Naive thymus-derived CD4-positive, alpha-beta T cell (primary cell): ENCODE measurements around the gene ARHGAP42. TPM values are rescaled to one million over a fixed set of nuclear protein-coding genes. Genes with fewer than 3 reads are reported as not detected.

Experiments used
- ATAC-seq: fragments of 150-1000 bp; cut with Tn5 transposase; 2 replicates; pipeline ENCODE4 v1.10.0; 2021; ENCODE audit warnings: mild to moderate bottlenecking, moderate library complexity
- CTCF ChIA-PET: fragments of 350-600 bp; sonication (Branson Sonifier 250); formaldehyde crosslinking; loops from one replicate; lab custom pipeline; 2021; ENCODE audit warnings: antibody characterized with exemption; lab: Charles Lee
- POLR2A ChIA-PET: fragments of 350-600 bp; sonication (Branson Sonifier 250); formaldehyde crosslinking; loops from one replicate; lab custom pipeline; 2021; ENCODE audit warnings: antibody characterized with exemption, inconsistent platforms; lab: Charles Lee
- DNase-seq, 9 donors: peaks; one replicate each; pipeline versions ENCODE4 v3.0.0 to v3.0.0-alpha.2; 2020 to 2022; ENCODE audit warnings: mixed read lengths in 1 of 9
- H3K27ac ChIP-seq: one replicate; pipeline ENCODE4 v1.7.0; 2013; ENCODE audit warnings: mild to moderate bottlenecking, low read depth, low read length, moderate library complexity
- H3K27me3 ChIP-seq, 2 donors: one replicate each; pipeline ENCODE4 v1.7.0; 2013; ENCODE audit warnings: low read length in 2 of 2, mild to moderate bottlenecking in 2 of 2, moderate library complexity in 2 of 2; ENCODE audit not compliant: control insufficient read depth in 2 of 2, insufficient read depth in 2 of 2
- H3K36me3 ChIP-seq, 3 experiments: 1 replicate in 2 of 3; 2 replicates in 1 of 3; pipeline ENCODE4 v1.7.0; 2013; ENCODE audit warnings: low read length in 3 of 3, mild to moderate bottlenecking in 3 of 3, moderate library complexity in 1 of 3; ENCODE audit not compliant: insufficient read depth in 3 of 3, control insufficient read depth in 2 of 3
- H3K4me1 ChIP-seq, 2 donors: one replicate each; pipeline ENCODE4 v1.7.0; 2013; ENCODE audit warnings: low read length in 2 of 2, mild to moderate bottlenecking in 2 of 2, moderate library complexity in 1 of 2; ENCODE audit not compliant: control insufficient read depth in 2 of 2, insufficient read depth in 2 of 2
- H3K4me3 ChIP-seq: 2 replicates; pipeline ENCODE4 v1.7.0; 2013; ENCODE audit warnings: mild to moderate bottlenecking, low read length
- H3K9me3 ChIP-seq, 3 experiments: 1 replicate in 2 of 3; 2 replicates in 1 of 3; pipeline ENCODE4 v1.7.0; 2013; ENCODE audit warnings: low read length in 3 of 3; ENCODE audit not compliant: control insufficient read depth in 2 of 3
- H3K27ac Mint-ChIP-seq, 9 donors: one replicate each; pipeline ENCODE4 v1.8.0; 2020 to 2022; ENCODE audit warnings: mixed read lengths in 9 of 9, mild to moderate bottlenecking in 8 of 9, moderate library complexity in 5 of 9, inconsistent platforms in 2 of 9
- H3K27me3 Mint-ChIP-seq, 5 donors: one replicate each; pipeline ENCODE4 v1.8.0; 2021 to 2022; ENCODE audit warnings: mixed read lengths in 5 of 5, mild to moderate bottlenecking in 1 of 5
- H3K36me3 Mint-ChIP-seq, 5 donors: one replicate each; pipeline ENCODE4 v1.8.0; 2020 to 2022; ENCODE audit warnings: mixed read lengths in 5 of 5, mild to moderate bottlenecking in 3 of 5, inconsistent platforms in 1 of 5
- H3K4me1 Mint-ChIP-seq, 7 donors: one replicate each; pipeline ENCODE4 v1.8.0; 2020 to 2022; ENCODE audit warnings: mixed read lengths in 7 of 7, mild to moderate bottlenecking in 3 of 7, inconsistent platforms in 1 of 7
- H3K4me3 Mint-ChIP-seq, 10 donors: one replicate each; pipeline ENCODE4 v1.8.0; 2020 to 2022; ENCODE audit warnings: mild to moderate bottlenecking in 10 of 10, mixed read lengths in 10 of 10, moderate library complexity in 6 of 10, inconsistent platforms in 2 of 10
- H3K9me3 Mint-ChIP-seq, 11 donors: one replicate each; pipeline ENCODE4 v1.8.0; 2020 to 2022; ENCODE audit warnings: mixed read lengths in 11 of 11, mild to moderate bottlenecking in 4 of 11, inconsistent platforms in 1 of 11, moderate library complexity in 1 of 11
- intact Hi-C, 2 donors: fragments of 100-400 bp; cut with micrococcal nuclease; formaldehyde crosslinking; loops; one replicate each; pipeline ENCODE4 v1.15.1; 2023
- polyA plus RNA-seq, 2 donors: library from polyadenylated mRNA; unstranded; fragments of 300-500 nt; fragmentation: Illumina TruSeq; gene quantifications; one replicate each; pipeline ENCODE4 v1.2.3, GENCODE V29; 2021
- total RNA-seq, 6 experiments: library from RNA in 5 of 6; stranded (reverse) in 5 of 6; gene quantifications; 1 replicate in 5 of 6; 2 replicates in 1 of 6; pipeline ENCODE4 v1.2.3 and lab custom pipeline; 2021 to 2026

The ARHGAP42 gene
- total and polyA plus RNA-seq, 7 experiments from 2014 or later = 0.05 to 0.66 (median 0.21) TPM; not detected in 4

DNA sequence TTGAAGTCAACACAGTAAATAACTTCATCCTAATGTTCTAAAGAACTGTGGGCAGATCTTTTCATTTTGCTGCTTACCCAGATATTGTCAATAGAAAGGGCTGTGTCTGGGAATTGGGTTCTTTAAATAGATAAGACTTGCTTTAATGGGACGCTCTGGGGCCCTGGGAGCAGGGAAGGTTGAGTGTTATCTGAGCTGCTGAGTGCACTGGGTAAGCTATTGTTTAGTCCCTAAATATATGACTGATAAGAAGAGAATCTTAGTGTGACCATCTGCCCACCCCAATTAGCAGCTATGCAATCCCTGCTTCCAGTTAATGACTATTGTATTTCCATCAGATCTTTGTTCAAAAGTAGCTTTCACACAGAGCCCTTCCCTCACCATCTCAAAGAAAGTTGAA is 44.4 kb downstream of the ARHGAP42 start:
- H3K9me3 ChIP-seq = no peaks in the 10 kb centered on the region
- no peaks in the 10 kb centered on the region for H3K4me1 ChIP-seq
- H3K4me1 Mint-ChIP-seq = no peaks in the 10 kb centered on the region
- H3K4me3 ChIP-seq = no peak overlapping the region
- CTCF ChIA-PET = no interaction called here
- DNase-seq = no peak
- H3K9me3 Mint-ChIP-seq = peaks cover 0 to 5% (median 0%) of the 10 kb centered on the region in 11 donors
- no peaks in the 10 kb centered on the region for H3K36me3 ChIP-seq
- H3K27ac ChIP-seq = no peak overlapping the region
- no peak overlapping the region for H3K27ac Mint-ChIP-seq
- intact Hi-C loops = no loop called here
- no peak overlapping the region for H3K4me3 Mint-ChIP-seq
- no peaks in the 10 kb centered on the region for H3K27me3 Mint-ChIP-seq
- no peaks in the 10 kb centered on the region for H3K36me3 Mint-ChIP-seq
- POLR2A ChIA-PET = no interaction called here
- no peaks in the 10 kb centered on the region for H3K27me3 ChIP-seq
- no peak for ATAC-seq

DNA sequence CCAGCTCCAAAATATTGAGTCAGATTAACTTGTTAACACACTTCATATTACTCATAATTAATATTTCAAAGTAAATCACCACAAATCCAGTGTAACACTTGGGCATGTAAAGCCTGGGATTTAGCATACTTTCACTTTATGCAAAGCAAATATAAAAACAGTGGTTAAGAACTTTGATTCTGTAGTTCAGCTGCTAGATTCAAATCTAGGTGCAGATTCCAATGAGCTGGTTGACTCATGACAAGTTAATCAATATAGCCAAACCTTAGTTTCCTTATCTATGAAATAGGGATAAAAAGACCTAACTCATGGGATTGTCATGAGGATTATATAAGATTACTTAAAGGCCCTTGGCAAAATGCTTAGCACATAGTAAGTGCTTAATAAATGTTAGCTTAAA is 45.9 kb downstream of the ARHGAP42 start:
- intact Hi-C loops = no loop called here
- H3K27me3 Mint-ChIP-seq = no peaks in the 10 kb centered on the region
- no peaks in the 10 kb centered on the region for H3K36me3 ChIP-seq
- no peaks in the 10 kb centered on the region for H3K4me1 Mint-ChIP-seq
- no peaks in the 10 kb centered on the region for H3K9me3 ChIP-seq
- H3K4me3 ChIP-seq = no peak overlapping the region
- ChIA-PET POLR2A (no interaction called here), CTCF (no interaction called here)
- no peaks in the 10 kb centered on the region for H3K4me1 ChIP-seq
- no peak overlapping the region for H3K27ac ChIP-seq
- no peaks in the 10 kb centered on the region for H3K36me3 Mint-ChIP-seq
- DNase-seq (no peak), ATAC-seq (no peak)
- H3K27me3 ChIP-seq = no peaks in the 10 kb centered on the region
- H3K27ac Mint-ChIP-seq = no peak overlapping the region
- peaks cover 0 to 5% (median 0%) of the 10 kb centered on the region in 11 donors for H3K9me3 Mint-ChIP-seq
- no peak overlapping the region for H3K4me3 Mint-ChIP-seq

GRCh38 chr11:100734743-100735527 is 47.8 kb downstream of the ARHGAP42 start:
- Histone ChIP-seq H3K4me3 (no peak overlapping the region), H3K9me3 (no peaks in the 10 kb centered on the region), H3K36me3 (no peaks in the 10 kb centered on the region), H3K27me3 (no peaks in the 10 kb centered on the region), H3K27ac (no peak overlapping the region), H3K4me1 (no peaks in the 10 kb centered on the region)
- no peak for ATAC-seq
- peaks cover 0 to 5% (median 0%) of the 10 kb centered on the region in 11 donors for H3K9me3 Mint-ChIP-seq
- H3K4me3 Mint-ChIP-seq = no peak overlapping the region
- ChIA-PET CTCF (interaction anchor here (0.6 kb wide), 1 partner anchor 9 kb away, joined by 5 read pairs; no protein-coding TSS in a partner anchor), POLR2A (no interaction called here)
- DNase-seq = no peak
- H3K27me3 Mint-ChIP-seq = no peaks in the 10 kb centered on the region
- H3K4me1 Mint-ChIP-seq = no peaks in the 10 kb centered on the region
- H3K36me3 Mint-ChIP-seq = no peaks in the 10 kb centered on the region
- intact Hi-C loops = no loop called here
- no peak overlapping the region for H3K27ac Mint-ChIP-seq

DNA sequence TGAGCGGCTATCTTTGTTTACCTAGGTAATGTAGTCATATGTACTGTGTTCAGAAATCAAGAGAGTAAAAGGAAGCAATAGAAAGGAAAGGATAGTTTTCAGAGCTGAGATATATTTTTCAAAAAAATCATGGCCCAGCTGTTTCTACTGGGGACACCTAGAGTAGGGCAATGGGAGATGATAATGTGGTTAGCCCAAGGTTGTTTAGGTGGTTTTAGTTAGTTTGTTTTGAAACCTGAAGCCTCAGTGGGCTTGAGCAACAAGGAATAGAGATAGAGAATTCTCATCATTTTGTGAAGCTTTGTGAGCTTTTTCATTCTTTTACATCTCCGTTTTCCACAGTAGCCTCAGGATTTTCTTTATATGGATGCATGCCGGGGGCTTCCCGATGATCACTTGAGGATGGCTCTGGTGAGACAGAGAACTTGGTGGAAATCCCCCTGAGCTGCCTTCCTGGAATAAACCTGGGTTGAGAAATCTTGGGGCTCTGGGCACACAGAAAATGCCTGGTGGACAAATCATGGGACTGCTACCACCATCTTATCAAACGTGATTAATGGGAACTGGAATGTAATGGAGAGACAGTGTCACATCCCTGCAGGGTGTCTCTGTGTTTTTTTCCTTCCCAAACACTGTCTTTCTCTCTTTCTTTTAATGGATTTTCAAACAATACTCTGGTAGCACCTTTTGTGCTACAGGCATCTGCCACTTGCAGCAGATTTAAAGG is 49.0 kb downstream of the ARHGAP42 start:
- H3K4me1 ChIP-seq = no peaks in the 10 kb centered on the region
- ChIA-PET CTCF (no interaction called here), POLR2A (no interaction called here)
- Mint-ChIP-seq H3K27ac (no peak overlapping the region), H3K36me3 (no peaks in the 10 kb centered on the region), H3K4me3 (no peak overlapping the region), H3K4me1 (no peaks in the 10 kb centered on the region), H3K9me3 (peaks cover 0 to 5% (median 0%) of the 10 kb centered on the region in 11 donors), H3K27me3 (peaks cover 0 to 4% (median 0%) of the 10 kb centered on the region in 5 donors)
- intact Hi-C loops = no loop called here
- ATAC-seq (no peak), DNase-seq (no peak)
- no peaks in the 10 kb centered on the region for H3K27me3 ChIP-seq
- no peak overlapping the region for H3K4me3 ChIP-seq
- H3K27ac ChIP-seq = no peak overlapping the region
- no peaks in the 10 kb centered on the region for H3K36me3 ChIP-seq
- H3K9me3 ChIP-seq = no peaks in the 10 kb centered on the region

DNA sequence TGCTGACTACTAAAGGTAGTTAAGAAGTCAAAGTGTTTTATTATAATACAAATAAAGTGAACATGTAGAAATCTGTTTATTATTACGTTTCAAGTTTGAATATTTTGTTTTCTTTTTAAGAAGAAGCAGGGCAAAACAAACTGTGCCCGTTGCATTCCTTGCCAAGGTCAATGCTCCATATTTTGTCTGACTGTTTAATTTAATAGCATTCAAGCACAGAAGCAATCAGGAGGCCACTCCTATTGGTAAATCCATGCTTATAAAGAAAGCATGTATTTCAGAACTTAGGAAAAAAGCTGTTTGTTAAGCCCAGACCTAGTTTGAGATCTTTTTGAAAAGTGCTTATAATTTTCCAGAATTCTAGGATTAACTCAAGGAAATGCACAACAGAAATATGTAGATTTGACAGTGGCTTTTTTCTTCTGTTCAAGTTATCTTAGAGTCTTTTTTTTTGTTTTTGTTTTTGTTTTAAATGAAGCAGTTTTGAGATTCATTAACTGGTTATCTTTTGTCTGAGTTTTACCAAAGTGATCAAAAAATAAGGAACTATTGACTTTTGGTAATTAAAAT is 51.7 kb downstream of the ARHGAP42 start:
- ChIA-PET POLR2A (no interaction called here), CTCF (no interaction called here)
- intact Hi-C loops = no loop called here
- Histone ChIP-seq H3K4me3 (no peak overlapping the region), H3K9me3 (no peaks in the 10 kb centered on the region), H3K27me3 (no peaks in the 10 kb centered on the region), H3K27ac (no peak overlapping the region), H3K4me1 (no peaks in the 10 kb centered on the region), H3K36me3 (no peaks in the 10 kb centered on the region)
- H3K36me3 Mint-ChIP-seq = no peaks in the 10 kb centered on the region
- H3K4me3 Mint-ChIP-seq = no peak overlapping the region
- ATAC-seq (no peak), DNase-seq (no peak)
- H3K9me3 Mint-ChIP-seq = peaks cover 0 to 6% (median 0%) of the 10 kb centered on the region in 11 donors
- H3K27ac Mint-ChIP-seq = no peak overlapping the region
- peaks cover 0 to 4% (median 0%) of the 10 kb centered on the region in 5 donors for H3K27me3 Mint-ChIP-seq
- no peaks in the 10 kb centered on the region for H3K4me1 Mint-ChIP-seq

DNA sequence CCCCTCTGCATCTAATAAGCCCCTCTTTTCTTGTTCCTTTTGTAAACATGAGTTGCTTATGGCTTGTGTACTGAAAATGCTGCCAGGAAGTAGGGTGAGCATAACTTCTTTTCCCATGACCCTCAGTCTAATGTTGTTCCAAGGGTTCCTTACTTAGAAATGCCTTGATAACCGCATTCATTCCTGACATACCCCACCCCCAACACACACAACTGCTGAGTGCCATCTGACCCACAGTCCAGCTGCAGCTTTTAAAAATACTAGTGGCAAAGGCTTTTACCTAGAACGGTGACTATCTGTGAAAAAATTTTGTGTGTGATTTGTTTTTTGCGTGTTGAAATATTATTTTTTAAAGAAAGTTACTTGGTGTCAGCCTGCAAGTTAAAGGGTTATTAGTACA is 52.6 kb downstream of the ARHGAP42 start:
- no peak overlapping the region for H3K4me3 ChIP-seq
- no peak overlapping the region for H3K27ac Mint-ChIP-seq
- H3K36me3 Mint-ChIP-seq = no peaks in the 10 kb centered on the region
- peaks cover 0 to 4% (median 0%) of the 10 kb centered on the region in 5 donors for H3K27me3 Mint-ChIP-seq
- H3K9me3 ChIP-seq = no peaks in the 10 kb centered on the region
- H3K27ac ChIP-seq = no peak overlapping the region
- POLR2A ChIA-PET = no interaction called here
- CTCF ChIA-PET = no interaction called here
- peaks cover 0 to 6% (median 1%) of the 10 kb centered on the region in 11 donors for H3K9me3 Mint-ChIP-seq
- ATAC-seq = no peak
- DNase-seq = no peak
- no peaks in the 10 kb centered on the region for H3K36me3 ChIP-seq
- H3K27me3 ChIP-seq = no peaks in the 10 kb centered on the region
- intact Hi-C loops = no loop called here
- no peaks in the 10 kb centered on the region for H3K4me1 ChIP-seq
- H3K4me1 Mint-ChIP-seq = no peaks in the 10 kb centered on the region
- no peak overlapping the region for H3K4me3 Mint-ChIP-seq
